Activated naive CD8-positive, alpha-beta T cell treated with anti-CD3 and anti-CD28 coated beads, Interleukin-2, amount 50 U/mL, for 24 hours (primary cell): ENCODE results near the gene SLC9A5.

ENCODE experiments used
- ATAC-seq: fragments of 150-1000 bp; cut with Tn5 transposase; one replicate; pipeline ENCODE4 v1.10.0; 2021
- DNase-seq: peaks from one replicate; pipeline ENCODE4 v3.0.0; 2021
- H3K27ac Mint-ChIP-seq: one replicate; pipeline ENCODE4 v1.8.0; 2021; ENCODE audit warnings: mild to moderate bottlenecking, mixed read lengths
- H3K27me3 Mint-ChIP-seq: one replicate; pipeline ENCODE4 v1.8.0; 2021; ENCODE audit warnings: mixed read lengths
- H3K36me3 Mint-ChIP-seq: one replicate; pipeline ENCODE4 v1.8.0; 2021; ENCODE audit warnings: low read depth, mixed read lengths
- H3K4me1 Mint-ChIP-seq: one replicate; pipeline ENCODE4 v1.8.0; 2021; ENCODE audit warnings: mixed read lengths
- H3K4me3 Mint-ChIP-seq: one replicate; pipeline ENCODE4 v1.8.0; 2021; ENCODE audit warnings: mild to moderate bottlenecking, moderate library complexity, mixed read lengths
- H3K9me3 Mint-ChIP-seq: one replicate; pipeline ENCODE4 v1.8.0; 2021; ENCODE audit warnings: mixed read lengths

Gene SLC9A5

DNA sequence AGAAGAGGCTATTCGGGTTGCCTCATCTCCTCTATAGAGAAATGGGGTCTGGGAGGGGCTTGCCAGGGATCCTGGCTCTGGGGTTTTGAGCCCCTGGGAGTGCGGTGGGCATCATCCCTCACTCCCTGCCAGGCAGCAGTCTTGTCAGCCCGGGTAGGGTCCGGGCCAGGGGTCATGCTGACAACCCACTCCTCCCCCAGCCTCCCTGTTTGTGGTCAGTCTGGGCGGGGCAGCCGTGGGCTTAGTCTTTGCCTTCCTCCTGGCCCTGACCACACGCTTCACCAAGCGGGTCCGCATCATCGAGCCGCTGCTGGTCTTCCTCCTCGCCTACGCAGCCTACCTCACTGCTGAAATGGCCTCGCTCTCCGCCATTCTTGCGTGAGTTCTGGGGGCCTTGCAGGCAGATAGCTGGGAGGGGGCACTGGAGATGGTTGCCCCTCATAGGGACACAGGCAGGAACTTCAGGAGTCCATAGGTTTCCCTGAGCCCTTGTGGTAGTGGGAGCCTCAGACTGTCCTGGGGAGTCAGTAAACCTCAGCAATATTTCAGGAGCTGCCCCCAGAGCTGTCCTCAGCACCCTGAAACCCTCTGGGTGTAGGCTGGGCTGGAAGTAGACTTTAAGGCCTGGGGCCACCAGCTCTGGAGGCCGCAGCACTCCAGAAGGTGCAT lies 6.9 kb downstream of the SLC9A5 start:
- no peaks in the 10 kb centered on the region for H3K4me1 Mint-ChIP-seq

DNA sequence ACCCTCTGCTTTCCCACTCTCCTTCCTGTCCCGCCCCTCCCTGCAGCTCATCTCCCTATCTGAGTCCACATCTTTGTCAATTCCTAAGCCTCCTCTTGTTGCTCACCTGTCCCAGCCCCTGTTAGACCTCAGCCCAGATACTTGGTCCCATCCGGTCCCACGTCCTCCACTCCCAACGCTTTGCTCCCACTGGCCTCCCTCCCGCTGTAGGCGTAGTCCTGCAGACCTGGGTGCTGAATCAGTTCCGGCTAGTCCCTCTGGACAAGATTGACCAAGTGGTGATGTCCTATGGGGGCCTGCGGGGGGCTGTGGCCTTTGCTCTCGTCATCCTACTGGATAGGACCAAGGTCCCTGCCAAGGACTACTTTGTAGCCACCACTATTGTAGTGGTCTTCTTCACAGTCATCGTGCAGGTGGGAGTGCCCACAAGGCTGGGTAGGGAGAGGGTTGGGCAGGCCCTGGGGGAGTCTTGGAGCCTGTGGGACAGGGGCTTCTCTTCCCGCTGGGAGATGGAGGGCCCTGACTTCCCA lies 8.0 kb downstream of the SLC9A5 start:
- Mint-ChIP-seq H3K27me3 (peaks cover 3% of the 10 kb centered on the region), H3K27ac (no peak overlapping the region), H3K9me3 (no peaks in the 10 kb centered on the region), H3K4me1 (no peaks in the 10 kb centered on the region), H3K36me3 (peaks cover 5% of the 10 kb centered on the region), H3K4me3 (no peak overlapping the region)
- ATAC-seq (no peak), DNase-seq (no peak)

More for the DNA sequence above, 6.9 kb downstream of the SLC9A5 start:
- Mint-ChIP-seq H3K9me3 (no peaks in the 10 kb centered on the region), H3K36me3 (peaks cover 5% of the 10 kb centered on the region), H3K27ac (no peak overlapping the region), H3K4me3 (no peak overlapping the region), H3K27me3 (peaks cover 3% of the 10 kb centered on the region)
- DNase-seq, result no peak
- ATAC-seq, result no peak

DNA sequence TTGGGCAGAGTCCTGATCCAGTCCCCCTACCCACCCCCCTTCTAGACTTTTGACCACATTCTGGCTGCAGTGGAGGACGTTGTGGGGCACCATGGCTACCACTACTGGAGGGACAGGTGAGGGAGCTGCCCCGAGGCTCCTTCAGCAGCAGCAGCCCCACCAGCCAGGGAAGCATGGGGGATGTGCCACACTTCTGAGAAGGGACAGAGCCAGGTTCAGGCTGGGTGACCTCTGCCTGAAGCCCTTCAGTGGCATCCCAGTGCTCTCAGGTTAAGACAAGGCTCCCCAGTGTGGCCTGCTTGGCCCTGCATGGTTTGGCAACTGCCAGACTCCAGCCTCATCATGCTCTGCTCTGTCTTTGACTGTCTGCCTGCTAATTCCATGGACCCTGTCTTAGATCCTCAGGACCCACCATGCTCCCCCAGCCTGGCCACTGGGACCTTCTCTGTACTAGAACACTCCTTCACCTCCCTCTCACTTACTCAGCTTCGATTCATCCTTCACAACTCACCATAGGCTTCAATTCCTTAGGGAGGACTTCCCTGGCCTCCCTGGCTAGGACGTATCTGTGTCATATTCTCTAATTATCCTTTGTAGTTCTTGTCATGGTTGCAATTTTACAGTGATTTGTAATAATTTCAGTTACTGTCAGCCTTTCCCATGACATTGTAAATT lies 8.8 kb downstream of the SLC9A5 start:
- no peak for DNase-seq
- Mint-ChIP-seq H3K4me3 (no peak overlapping the region), H3K9me3 (no peaks in the 10 kb centered on the region), H3K27ac (no peak overlapping the region), H3K4me1 (no peaks in the 10 kb centered on the region), H3K36me3 (peaks cover 5% of the 10 kb centered on the region), H3K27me3 (peaks cover 3% of the 10 kb centered on the region)
- no peak for ATAC-seq

DNA sequence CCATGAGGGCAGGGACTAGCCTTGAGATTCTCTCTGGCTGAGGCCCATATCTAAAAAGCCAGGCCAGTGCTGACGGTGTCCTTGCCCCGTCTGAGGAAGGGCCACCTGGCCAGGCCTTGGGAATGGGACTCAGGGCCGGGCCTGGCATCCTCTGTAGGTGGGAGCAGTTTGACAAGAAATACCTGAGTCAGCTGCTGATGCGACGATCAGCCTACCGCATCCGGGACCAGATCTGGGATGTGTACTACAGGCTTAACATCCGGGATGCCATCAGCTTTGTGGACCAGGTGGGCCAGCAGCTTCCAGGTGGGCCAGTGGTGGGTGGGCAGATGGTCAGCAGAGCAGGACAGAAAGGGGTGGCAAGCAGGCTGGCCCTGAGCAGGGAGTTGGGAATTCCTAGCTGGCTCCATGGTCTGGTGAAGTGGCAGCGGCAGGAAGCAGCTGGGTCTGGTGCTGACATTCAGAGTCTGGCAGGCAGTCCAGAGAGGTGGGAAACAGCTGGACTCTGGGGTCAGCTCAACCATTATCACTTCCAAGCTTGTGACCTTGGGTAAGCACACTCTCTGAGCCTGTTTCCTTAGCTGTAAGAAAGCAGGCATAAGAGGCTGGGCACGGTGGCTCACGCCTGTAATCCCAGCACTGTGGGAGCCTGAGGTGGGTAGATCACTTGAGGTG lies 9.5 kb downstream of the SLC9A5 start:
- peaks cover 3% of the 10 kb centered on the region for H3K27me3 Mint-ChIP-seq
- no peak overlapping the region for H3K4me3 Mint-ChIP-seq
- ATAC-seq (no peak), DNase-seq (no peak)
- H3K9me3 Mint-ChIP-seq, result no peaks in the 10 kb centered on the region
- no peak overlapping the region for H3K27ac Mint-ChIP-seq
- H3K4me1 Mint-ChIP-seq, result no peaks in the 10 kb centered on the region
- peaks cover 5% of the 10 kb centered on the region for H3K36me3 Mint-ChIP-seq

DNA sequence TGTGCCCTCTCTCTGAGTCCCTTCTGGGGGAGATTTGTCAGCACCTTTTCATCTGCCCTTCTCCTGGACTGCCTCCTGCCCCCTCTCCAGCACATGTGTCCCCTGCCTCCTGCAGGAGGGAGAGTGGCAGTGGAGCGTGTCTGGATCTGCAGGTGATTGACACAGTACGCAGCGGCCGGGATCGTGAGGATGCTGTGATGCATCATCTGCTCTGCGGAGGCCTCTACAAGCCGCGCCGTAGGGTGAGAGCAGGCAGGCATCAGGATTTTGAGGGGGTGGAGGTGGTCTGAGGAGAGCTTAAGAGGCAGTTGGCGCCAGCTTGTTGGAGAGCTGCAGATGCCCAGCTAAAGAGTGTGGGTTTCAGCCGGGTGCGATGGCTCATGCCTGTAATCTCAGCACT lies 10.9 kb downstream of the SLC9A5 start:
- Mint-ChIP-seq H3K4me3 (no peak overlapping the region), H3K27ac (no peak overlapping the region), H3K27me3 (peaks cover 3% of the 10 kb centered on the region), H3K9me3 (no peaks in the 10 kb centered on the region), H3K36me3 (peaks cover 5% of the 10 kb centered on the region), H3K4me1 (no peaks in the 10 kb centered on the region)
- no peak for DNase-seq
- no peak for ATAC-seq

DNA sequence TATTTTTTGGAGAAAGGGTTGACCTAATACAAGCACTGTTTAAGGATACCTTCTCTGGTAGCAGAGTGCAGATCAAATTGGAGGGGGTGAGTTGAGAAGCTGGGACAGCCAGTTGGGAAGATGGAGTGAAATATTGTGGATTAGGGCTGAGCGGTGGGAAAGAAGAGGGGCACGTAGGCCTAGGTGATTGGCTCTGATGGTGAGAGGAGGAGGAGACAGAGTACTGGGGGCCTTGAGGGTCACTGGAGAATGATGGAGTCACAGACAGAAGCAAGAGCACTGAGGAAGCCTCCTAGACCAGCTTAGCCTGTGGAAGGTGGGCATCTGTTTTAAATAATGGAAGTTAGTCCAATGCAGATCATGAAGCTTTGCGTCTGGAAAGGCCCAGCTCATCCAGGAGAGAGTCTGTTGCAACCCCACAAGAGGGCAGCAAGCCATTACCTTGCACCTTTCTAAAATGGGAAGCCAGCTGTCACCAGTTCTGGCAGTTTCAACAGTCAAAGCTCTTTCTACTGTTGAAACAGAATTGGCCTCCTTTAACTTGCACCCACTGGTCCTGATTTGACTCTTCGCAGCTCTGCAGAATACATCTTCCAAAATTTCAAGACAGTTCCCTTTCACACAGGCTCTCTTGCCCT lies 11.8 kb downstream of the SLC9A5 start:
- H3K4me3 Mint-ChIP-seq, result no peak overlapping the region
- no peak for ATAC-seq
- H3K4me1 Mint-ChIP-seq, result no peaks in the 10 kb centered on the region
- H3K9me3 Mint-ChIP-seq, result no peaks in the 10 kb centered on the region
- H3K27ac Mint-ChIP-seq, result no peak overlapping the region
- H3K27me3 Mint-ChIP-seq, result peaks cover 3% of the 10 kb centered on the region
- H3K36me3 Mint-ChIP-seq, result peaks cover 5% of the 10 kb centered on the region
- DNase-seq, result no peak

DNA sequence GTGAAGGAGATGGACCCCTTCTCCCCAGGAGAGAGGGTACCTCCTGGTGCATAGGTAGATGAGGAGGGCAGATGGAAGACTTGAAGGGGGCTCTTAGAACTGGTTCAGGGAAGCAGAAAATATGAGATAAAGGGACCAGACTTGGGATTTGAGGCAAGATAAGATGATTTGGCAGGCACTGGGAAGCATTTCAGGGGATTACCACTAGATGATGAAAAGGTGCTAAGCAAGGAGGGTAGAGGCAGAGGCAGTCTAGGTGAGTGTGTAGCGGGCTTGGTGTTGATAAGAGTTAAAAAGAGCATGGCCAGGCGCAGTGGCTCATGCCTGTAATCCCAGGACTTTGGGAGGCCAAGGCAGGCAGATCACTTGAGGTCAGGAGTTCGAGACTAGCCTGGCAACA lies 14.4 kb downstream of the SLC9A5 start:
- no peaks in the 10 kb centered on the region for H3K9me3 Mint-ChIP-seq
- no peaks in the 10 kb centered on the region for H3K4me1 Mint-ChIP-seq
- no peak overlapping the region for H3K27ac Mint-ChIP-seq
- no peaks in the 10 kb centered on the region for H3K27me3 Mint-ChIP-seq
- ATAC-seq (no peak), DNase-seq (no peak)
- no peak overlapping the region for H3K4me3 Mint-ChIP-seq
- no peaks in the 10 kb centered on the region for H3K36me3 Mint-ChIP-seq

DNA sequence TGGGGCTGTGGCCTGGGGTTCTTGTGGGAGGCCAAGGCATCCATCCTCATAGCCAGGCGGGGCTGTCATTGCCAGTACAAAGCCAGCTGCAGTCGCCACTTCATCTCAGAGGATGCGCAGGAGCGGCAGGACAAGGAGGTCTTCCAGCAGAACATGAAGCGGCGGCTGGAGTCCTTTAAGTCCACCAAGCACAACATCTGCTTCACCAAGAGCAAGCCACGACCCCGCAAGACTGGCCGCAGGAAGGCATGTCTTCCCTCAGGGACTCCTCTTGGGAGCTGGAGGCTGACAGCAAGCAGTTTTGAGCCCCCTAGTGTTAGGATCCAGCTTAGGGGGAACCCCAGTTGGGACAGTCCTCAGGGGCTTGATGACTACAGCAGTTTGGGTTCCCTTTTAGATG lies 15.5 kb downstream of the SLC9A5 start:
- H3K4me3 Mint-ChIP-seq, result no peak overlapping the region
- ATAC-seq (no peak), DNase-seq (no peak)
- no peak overlapping the region for H3K27ac Mint-ChIP-seq
- H3K36me3 Mint-ChIP-seq, result no peaks in the 10 kb centered on the region
- no peaks in the 10 kb centered on the region for H3K9me3 Mint-ChIP-seq
- H3K27me3 Mint-ChIP-seq, result no peaks in the 10 kb centered on the region
- H3K4me1 Mint-ChIP-seq, result no peaks in the 10 kb centered on the region

DNA sequence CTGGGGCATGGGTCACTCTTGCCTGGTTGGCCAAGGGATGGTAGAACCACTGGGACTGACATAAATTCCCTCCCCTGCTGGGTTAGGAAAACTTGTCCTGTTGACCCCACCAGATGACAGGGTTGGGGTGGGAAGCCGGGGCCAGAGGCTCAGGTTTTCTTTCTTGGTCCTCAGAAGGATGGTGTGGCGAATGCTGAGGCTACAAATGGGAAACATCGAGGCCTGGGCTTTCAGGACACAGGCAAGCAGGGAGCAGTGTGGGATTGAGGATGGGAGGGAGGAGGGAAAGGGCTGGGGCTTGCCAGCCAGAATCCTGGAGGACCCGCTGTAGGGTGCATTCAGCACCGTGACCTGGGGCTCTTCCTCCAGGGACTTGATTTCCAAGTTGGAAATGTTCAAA lies 16.1 kb downstream of the SLC9A5 start:
- H3K27me3 Mint-ChIP-seq, result no peaks in the 10 kb centered on the region

DNA sequence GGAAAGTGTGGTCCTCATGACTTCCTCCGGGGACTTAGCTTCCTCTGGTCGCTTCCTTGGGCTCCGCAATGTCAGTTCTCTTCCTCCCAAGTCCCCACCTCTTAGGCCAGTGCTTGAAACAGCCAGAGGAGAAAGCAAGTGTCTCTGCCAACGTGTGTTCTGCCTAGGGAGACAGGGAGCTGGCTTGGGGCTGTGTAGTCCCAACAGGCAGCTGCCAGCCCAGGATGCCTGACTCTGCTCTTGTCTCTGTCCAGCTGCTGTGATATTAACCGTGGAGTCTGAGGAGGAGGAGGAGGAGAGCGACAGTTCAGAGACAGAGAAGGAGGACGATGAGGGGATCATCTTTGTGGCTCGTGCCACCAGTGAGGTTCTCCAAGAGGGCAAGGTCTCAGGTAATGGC lies 17.1 kb downstream of the SLC9A5 start:
- H3K36me3 Mint-ChIP-seq, result no peaks in the 10 kb centered on the region
- H3K27me3 Mint-ChIP-seq, result no peaks in the 10 kb centered on the region
- DNase-seq, result no peak
- no peak overlapping the region for H3K4me3 Mint-ChIP-seq
- H3K9me3 Mint-ChIP-seq, result no peaks in the 10 kb centered on the region
- ATAC-seq, result no peak
- H3K4me1 Mint-ChIP-seq, result no peaks in the 10 kb centered on the region
- H3K27ac Mint-ChIP-seq, result no peak overlapping the region

More for the DNA sequence above, 16.1 kb downstream of the SLC9A5 start:
- Mint-ChIP-seq H3K4me3 (no peak overlapping the region), H3K4me1 (no peaks in the 10 kb centered on the region), H3K36me3 (no peaks in the 10 kb centered on the region), H3K9me3 (no peaks in the 10 kb centered on the region), H3K27ac (no peak overlapping the region)
- DNase-seq (no peak), ATAC-seq (no peak)

DNA sequence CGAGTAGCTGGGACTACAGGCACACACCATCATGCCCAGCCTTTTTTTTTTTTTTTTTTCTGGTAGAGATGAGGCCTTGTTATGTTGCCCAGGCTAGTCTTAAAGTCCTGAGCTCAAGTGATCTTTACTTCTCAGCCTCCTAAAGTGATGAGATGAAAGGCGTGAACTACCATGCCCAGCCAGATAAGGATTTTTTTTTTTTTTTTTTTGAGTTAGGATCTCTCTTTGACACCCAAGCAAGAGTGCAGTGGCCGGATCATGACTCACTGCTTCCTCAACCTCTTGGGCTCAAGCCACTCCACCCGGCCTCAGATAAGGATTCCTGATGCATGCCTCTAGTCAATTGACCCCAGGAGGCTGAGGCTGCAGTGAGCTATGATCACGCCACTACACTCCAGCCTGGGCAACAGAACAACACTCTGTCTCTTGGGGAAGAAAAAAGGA lies 19.4 kb downstream of the SLC9A5 start:
- Mint-ChIP-seq H3K9me3 (no peaks in the 10 kb centered on the region), H3K4me1 (no peaks in the 10 kb centered on the region), H3K27ac (no peak overlapping the region), H3K4me3 (no peak overlapping the region), H3K27me3 (no peaks in the 10 kb centered on the region), H3K36me3 (no peaks in the 10 kb centered on the region)
- no peak for ATAC-seq
- DNase-seq, result no peak

DNA sequence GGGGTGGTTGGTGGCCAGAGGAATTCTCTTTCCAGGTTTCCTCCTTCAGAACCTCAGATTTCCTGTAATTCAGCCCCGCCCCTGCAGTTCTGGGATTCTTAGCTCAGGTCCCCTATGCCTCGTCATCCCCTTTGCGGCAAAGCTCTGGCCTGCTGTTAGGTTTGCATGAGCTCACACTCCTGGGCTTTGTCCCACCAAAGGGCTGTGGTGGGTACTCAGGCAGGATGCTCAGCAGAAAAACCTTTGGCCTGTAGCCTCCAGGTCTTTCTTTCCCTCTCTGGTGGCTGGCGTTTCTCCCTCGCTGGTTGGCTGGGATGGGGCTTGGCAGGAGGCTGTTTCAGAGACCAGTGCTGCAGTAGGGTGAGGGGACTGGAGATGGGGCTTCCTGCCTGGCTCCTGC lies 21.0 kb downstream of the SLC9A5 start:
- Mint-ChIP-seq H3K4me1 (no peaks in the 10 kb centered on the region), H3K4me3 (no peak overlapping the region), H3K27me3 (no peaks in the 10 kb centered on the region), H3K27ac (no peak overlapping the region), H3K9me3 (no peaks in the 10 kb centered on the region), H3K36me3 (no peaks in the 10 kb centered on the region)
- DNase-seq (no peak), ATAC-seq (no peak)

DNA sequence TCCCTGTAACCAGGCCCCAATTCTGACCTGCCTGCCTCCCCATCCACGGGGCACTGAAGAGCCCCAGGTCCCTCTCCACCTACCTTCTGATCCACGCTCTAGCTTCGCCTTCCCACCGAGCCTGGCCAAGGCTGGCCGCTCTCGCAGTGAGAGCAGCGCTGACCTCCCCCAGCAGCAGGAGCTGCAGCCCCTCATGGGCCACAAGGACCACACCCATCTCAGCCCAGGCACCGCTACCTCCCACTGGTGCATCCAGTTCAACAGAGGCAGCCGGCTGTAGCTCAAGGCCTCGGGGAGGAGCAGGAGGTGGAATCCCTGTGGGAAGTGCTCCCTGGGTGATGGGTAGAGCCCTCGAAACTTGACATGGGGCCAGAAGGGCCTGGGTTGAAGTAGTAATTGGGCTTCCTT lies 22.2 kb downstream of the SLC9A5 start:
- ATAC-seq (no peak), DNase-seq (no peak)
- no peak overlapping the region for H3K27ac Mint-ChIP-seq
- no peak overlapping the region for H3K4me3 Mint-ChIP-seq
- no peaks in the 10 kb centered on the region for H3K9me3 Mint-ChIP-seq
- H3K4me1 Mint-ChIP-seq, result peaks cover 3% of the 10 kb centered on the region
- no peaks in the 10 kb centered on the region for H3K27me3 Mint-ChIP-seq
- H3K36me3 Mint-ChIP-seq, result peaks cover 4% of the 10 kb centered on the region

DNA sequence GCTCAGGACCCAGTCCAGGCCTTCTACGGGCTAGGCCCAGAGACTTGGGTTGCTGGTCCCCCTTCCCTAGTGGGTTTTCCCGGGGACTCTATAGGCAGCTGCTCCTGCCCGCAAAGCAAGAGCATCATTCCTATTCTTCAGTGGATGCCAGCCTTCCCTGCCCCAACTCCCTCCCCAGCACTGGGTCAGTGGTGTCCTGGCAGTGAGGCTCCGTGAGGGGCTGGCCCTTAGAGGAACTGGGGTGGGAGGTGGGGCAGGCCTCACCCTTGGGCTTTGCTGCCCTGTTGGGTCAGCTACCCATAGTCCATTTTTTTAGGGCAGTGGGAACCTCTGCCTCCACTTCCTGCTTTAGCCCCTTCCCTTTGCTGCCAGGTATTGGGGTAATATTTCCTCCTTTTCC lies 22.7 kb downstream of the SLC9A5 start:
- H3K36me3 Mint-ChIP-seq, result peaks cover 9% of the 10 kb centered on the region
- no peaks in the 10 kb centered on the region for H3K9me3 Mint-ChIP-seq
- peaks cover 7% of the 10 kb centered on the region for H3K4me1 Mint-ChIP-seq
- H3K4me3 Mint-ChIP-seq, result no peak overlapping the region
- H3K27ac Mint-ChIP-seq, result no peak overlapping the region
- ATAC-seq, result no peak
- H3K27me3 Mint-ChIP-seq, result no peaks in the 10 kb centered on the region
- DNase-seq, result no peak

DNA sequence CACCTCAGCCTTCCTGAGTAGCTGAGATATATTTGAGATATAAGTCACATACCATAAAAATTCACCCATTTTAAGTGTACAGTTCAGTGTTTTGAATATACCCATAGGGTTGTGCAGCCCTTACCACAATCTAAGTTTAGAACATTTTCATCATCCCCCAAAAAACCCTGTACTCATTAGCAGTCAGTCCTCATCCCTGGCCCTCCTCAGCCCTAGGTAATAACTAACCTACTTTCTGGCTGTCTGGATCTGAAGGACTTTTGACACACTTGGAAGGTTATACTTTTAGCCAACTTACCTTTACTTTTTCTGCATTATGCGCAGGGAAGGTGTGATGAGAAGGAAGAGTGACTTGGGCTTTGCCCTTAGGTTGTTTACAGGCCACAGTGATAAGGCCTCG lies 26.5 kb downstream of the SLC9A5 start:
- peaks cover 24% of the 10 kb centered on the region for H3K4me1 Mint-ChIP-seq
- H3K36me3 Mint-ChIP-seq, result peaks cover 17% of the 10 kb centered on the region
- ATAC-seq, result no peak
- no peaks in the 10 kb centered on the region for H3K27me3 Mint-ChIP-seq
- H3K4me3 Mint-ChIP-seq, result no peak overlapping the region
- H3K9me3 Mint-ChIP-seq, result no peaks in the 10 kb centered on the region
- no peak overlapping the region for H3K27ac Mint-ChIP-seq
- no peak for DNase-seq
